Panc1 (cell line): ENCODE data around the gene LRRIQ1. TPM values are rescaled to one million over a fixed set of nuclear protein-coding genes. Genes with fewer than 3 reads are reported as not detected.

Source experiments
- ATAC-seq: fragments of 200-7000 bp; cut with Tn5 transposase; 2 replicates; pipeline ENCODE4 v1.9.1; 2020; ENCODE audit warnings: mild to moderate bottlenecking, moderate library complexity
- BruUV-seq: library from RNA; stranded (reverse); fragments of 400-500 nt; replicated peaks from 2 replicates; lab custom pipeline; 2021; lab: Mats Ljungman, UMichigan
- CTCF ChIA-PET: fragments of 300-600 bp; sonication (Branson Sonifier 250); formaldehyde crosslinking; loops from one replicate; lab custom pipeline; 2022; ENCODE audit warnings: antibody characterized with exemption; lab: Charles Lee
- POLR2A ChIA-PET: fragments of 300-600 bp; sonication (Branson Sonifier 250); formaldehyde crosslinking; loops from one replicate; lab custom pipeline; 2022; ENCODE audit warnings: antibody characterized with exemption; lab: Charles Lee
- DNase-seq: peaks from one replicate; pipeline ENCODE4 v3.0.0-alpha.2; 2010; ENCODE audit warnings: low read depth, low spot score
- H3K27ac ChIP-seq: 2 replicates; pipeline ENCODE4 v1.5.1; 2011; ENCODE audit warnings: mild to moderate bottlenecking, low read length, inconsistent platforms
- H3K27me3 ChIP-seq: fragments of 200-500 bp; sonication (Bioruptor generic); 2 replicates; pipeline ENCODE4 v1.6.0; 2014; ENCODE audit warnings: low read length, inconsistent platforms; ENCODE audit not compliant: control insufficient read depth, insufficient read depth
- H3K36me3 ChIP-seq: fragments of 200-500 bp; sonication (Bioruptor generic); 2 replicates; pipeline ENCODE4 v1.5.1; 2014; ENCODE audit warnings: inconsistent platforms, mild to moderate bottlenecking, low read length, moderate library complexity; ENCODE audit not compliant: control insufficient read depth, insufficient read depth
- H3K4me1 ChIP-seq: 2 replicates; pipeline ENCODE4 v1.5.1; 2011; ENCODE audit warnings: inconsistent platforms, mild to moderate bottlenecking, low read length, moderate library complexity; ENCODE audit not compliant: control insufficient read depth, insufficient read depth
- H3K4me3 ChIP-seq, 2 experiments: 2 replicates each; pipeline ENCODE4 v1.5.1; 2011 to 2012; ENCODE audit warnings: low read depth in 2 of 2, low read length in 2 of 2, mild to moderate bottlenecking in 2 of 2, inconsistent platforms in 1 of 2, moderate library complexity in 1 of 2
- H3K9me3 ChIP-seq: fragments of 200-500 bp; sonication (Bioruptor generic); 2 replicates; pipeline ENCODE4 v1.5.1; 2014; ENCODE audit warnings: low read depth, mild to moderate bottlenecking, inconsistent platforms, low read length, moderate library complexity; ENCODE audit not compliant: control insufficient read depth, insufficient read depth
- CTCF ChIP-seq: fragments of 450-650 bp; IDR thresholded peaks from 2 replicates; pipeline ENCODE4 v1.5.1; 2017; ENCODE audit warnings: mild to moderate bottlenecking
- POLR2AphosphoS5 ChIP-seq: IDR thresholded peaks from 2 replicates; pipeline ENCODE4 v1.6.1; 2012; ENCODE audit warnings: mild to moderate bottlenecking, low read depth, low read length, moderate library complexity
- REST ChIP-seq, 2 experiments: IDR thresholded peaks; 2 replicates each; pipeline ENCODE4 v1.6.1; 2011 to 2012; ENCODE audit warnings: low read depth in 2 of 2, control low read depth in 1 of 2, low read length in 1 of 2, mild to moderate bottlenecking in 1 of 2, moderate library complexity in 1 of 2; ENCODE audit not compliant: insufficient read depth in 1 of 2
- SIN3A ChIP-seq: IDR thresholded peaks from 2 replicates; pipeline ENCODE4 v1.6.1; 2012; ENCODE audit warnings: low read depth, mild to moderate bottlenecking, low read length, moderate library complexity, borderline replicate concordance; ENCODE audit not compliant: insufficient read depth
- TCF7L2 ChIP-seq: IDR thresholded peaks from 2 replicates; pipeline ENCODE4 v1.6.1; 2011; ENCODE audit warnings: mild to moderate bottlenecking, low read depth, low read length, inconsistent platforms
- in situ Hi-C: cut with HindIII; loops from 2 replicates; pipeline ENCODE4 v1.10.0; 2016; ENCODE audit warnings: low sequenced_read_pairs, low pct_unique_long_range_greater_than_20kb
- intact Hi-C: fragments of 100-400 bp; cut with micrococcal nuclease; formaldehyde crosslinking; loops from one replicate; pipeline ENCODE4 v1.10.0; 2022; ENCODE audit not compliant: unreplicated experiment
- total RNA-seq: library from RNA; stranded (reverse); gene quantifications from one replicate; pipeline ENCODE4 v1.2.1, GENCODE V29; 2021; ENCODE audit not compliant: unreplicated experiment

The LRRIQ1 gene
- total RNA-seq, 1 experiment from 2014 or later = 0.15 TPM

DNA sequence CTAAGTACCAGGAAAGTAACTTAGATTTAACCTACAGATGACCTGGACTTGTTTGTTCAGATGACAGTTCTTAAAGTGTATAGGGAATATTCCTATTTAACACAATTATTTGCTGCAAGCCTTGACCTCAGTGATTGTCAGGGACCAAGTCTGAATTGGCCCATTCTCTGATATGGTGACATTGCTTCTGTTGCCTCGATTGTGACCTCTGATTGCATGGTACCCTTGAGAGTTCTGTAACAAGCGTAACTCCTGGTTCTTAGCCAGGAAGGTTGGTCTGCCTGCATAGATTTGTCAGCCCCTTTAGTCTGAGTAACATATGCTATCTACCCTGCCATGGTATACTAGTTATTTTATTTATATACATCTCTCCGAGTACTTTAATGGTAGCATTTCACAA, 150.1 kb downstream of the LRRIQ1 start:
- TF ChIP-seq POLR2AphosphoS5 (no peak), SIN3A (no peak), CTCF (no peak), REST (IDR thresholded peaks at IDR 0.05; ENCODE audit: insufficient read depth in 1 of 2, low read depth in 2 of 2, low read length in 1 of 2) (no peak), TCF7L2 (no peak)
- no peaks in the 10 kb centered on the region for H3K36me3 ChIP-seq
- in situ Hi-C loops = no loop called here
- intact Hi-C loops = no loop called here
- CTCF ChIA-PET = no interaction called here
- ATAC-seq (no peak), DNase-seq (no peak)
- H3K4me3 ChIP-seq = no peak overlapping the region
- no peaks in the 10 kb centered on the region; the same call in 1 of the 2 replicates for H3K4me1 ChIP-seq
- BruUV-seq = no TSS peak
- H3K27ac ChIP-seq = no peak overlapping the region
- no peaks in the 10 kb centered on the region for H3K27me3 ChIP-seq
- POLR2A ChIA-PET = no interaction called here
- H3K9me3 ChIP-seq = no peaks in the 10 kb centered on the region

DNA sequence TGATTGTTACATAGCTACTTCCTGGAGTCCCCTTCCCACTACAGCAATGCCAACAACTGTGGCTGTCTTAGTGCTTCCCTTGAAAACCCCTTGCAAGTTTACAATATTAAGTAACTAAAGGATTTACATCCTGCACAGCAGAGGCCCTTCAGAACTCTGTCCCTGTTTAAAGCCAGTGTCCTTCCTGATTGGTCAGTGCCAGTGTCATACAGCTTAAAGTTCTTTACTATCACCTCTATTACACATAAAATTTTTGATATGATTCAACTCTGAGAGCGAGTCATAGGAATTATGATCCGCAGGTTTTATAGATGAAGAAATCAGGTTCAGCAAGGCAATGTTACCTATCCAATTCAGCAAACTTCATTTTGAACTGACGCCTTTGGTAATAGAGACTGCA, 152.5 kb downstream of the LRRIQ1 start:
- ChIA-PET CTCF (no interaction called here), POLR2A (no interaction called here)
- ATAC-seq = no peak
- Histone ChIP-seq H3K4me3 (no peak overlapping the region), H3K36me3 (no peaks in the 10 kb centered on the region), H3K27ac (no peak overlapping the region), H3K27me3 (no peaks in the 10 kb centered on the region), H3K9me3 (no peaks in the 10 kb centered on the region), H3K4me1 (no peaks in the 10 kb centered on the region; the same call in 1 of the 2 replicates)
- TF ChIP-seq POLR2AphosphoS5 (no peak), SIN3A (no peak), CTCF (no peak), REST (IDR thresholded peaks at IDR 0.05; ENCODE audit: insufficient read depth in 1 of 2, low read depth in 2 of 2, low read length in 1 of 2) (no peak), TCF7L2 (no peak)
- DNase-seq = no peak
- intact Hi-C loops (no loop called here), in situ Hi-C loops (no loop called here)
- BruUV-seq = no TSS peak
